CD14-positive monocyte (primary cell): ENCODE results near the gene ACRBP. TPM values are rescaled to one million over a fixed set of nuclear protein-coding genes. Genes with fewer than 3 reads are reported as not detected.
A peak's percentile ranks its signal among the peaks of the same experiment; 100 is the strongest.

Experiments
- DNase-seq, 3 donors: peaks; one replicate each; pipeline ENCODE4 v3.0.0-alpha.2; 2011 to 2022
- H2AFZ ChIP-seq: 2 replicates; pipeline ENCODE4 v1.6.0; 2012; ENCODE audit warnings: mild to moderate bottlenecking, low read depth, low read length, inconsistent platforms; ENCODE audit not compliant: insufficient read depth, poor library complexity, severe bottlenecking
- H3K27ac ChIP-seq, 2 donors: 1 replicate in 1 of 2; 2 replicates in 1 of 2; pipeline ENCODE4 v1.5.1; 2012 to 2013; ENCODE audit warnings: low read length in 2 of 2, control low read depth in 1 of 2, inconsistent platforms in 1 of 2, low read depth in 1 of 2, mild to moderate bottlenecking in 1 of 2
- H3K27me3 ChIP-seq, 2 donors: one replicate each; pipeline versions ENCODE4 v1.6.0 to v1.6.1; 2011 to 2013; ENCODE audit warnings: low read length in 2 of 2; ENCODE audit not compliant: control insufficient read depth in 2 of 2, insufficient read depth in 2 of 2
- H3K36me3 ChIP-seq, 2 donors: replicated peaks in 1 of 2; 1 replicate in 1 of 2; 2 replicates in 1 of 2; pipeline versions ENCODE4 v1.5.1 to v1.6.1; 2012 to 2013; ENCODE audit warnings: low read length in 2 of 2, control low read depth in 1 of 2, inconsistent platforms in 1 of 2, mild to moderate bottlenecking in 1 of 2; ENCODE audit not compliant: insufficient read depth in 2 of 2, control insufficient read depth in 1 of 2
- H3K4me1 ChIP-seq, 2 donors: 1 replicate in 1 of 2; 2 replicates in 1 of 2; pipeline versions ENCODE4 v1.5.1 to v1.6.1; 2012 to 2013; ENCODE audit warnings: low read length in 2 of 2, control low read depth in 1 of 2, inconsistent platforms in 1 of 2, mild to moderate bottlenecking in 1 of 2, moderate library complexity in 1 of 2; ENCODE audit not compliant: insufficient read depth in 2 of 2, control insufficient read depth in 1 of 2
- H3K4me2 ChIP-seq: replicated peaks from 2 replicates; pipeline ENCODE3; 2012; ENCODE audit warnings: low read length, moderate library complexity, mild to moderate bottlenecking; ENCODE audit not compliant: poor library complexity, severe bottlenecking; ENCODE audit errors: extremely low read depth
- H3K4me3 ChIP-seq, 3 experiments: fragments of 200-600 bp in 1 of 3; sonication (generic) in 1 of 3; replicated peaks in 1 of 3; 1 replicate in 2 of 3; 2 replicates in 1 of 3; pipeline ENCODE4 v1.5.1; 2011 to 2013; ENCODE audit warnings: low read length in 3 of 3, mild to moderate bottlenecking in 3 of 3, control low read depth in 2 of 3, low read depth in 2 of 3, inconsistent platforms in 1 of 3, moderate library complexity in 1 of 3
- H3K79me2 ChIP-seq: 2 replicates; pipeline ENCODE4 v1.6.0; 2012; ENCODE audit warnings: mild to moderate bottlenecking, control low read depth, inconsistent platforms, low read length, moderate library complexity; ENCODE audit not compliant: insufficient read depth
- H3K9ac ChIP-seq: 2 replicates; pipeline ENCODE4 v1.6.0; 2017; ENCODE audit warnings: low read length, mild to moderate bottlenecking; ENCODE audit not compliant: insufficient read depth, poor library complexity, severe bottlenecking
- H3K9me3 ChIP-seq, 2 donors: replicated peaks in 1 of 2; 1 replicate in 1 of 2; 2 replicates in 1 of 2; pipeline versions ENCODE4 v1.5.1 to v1.6.1; 2012 to 2013; ENCODE audit warnings: low read length in 2 of 2, control low read depth in 1 of 2; ENCODE audit not compliant: control insufficient read depth in 1 of 2, insufficient read depth in 1 of 2
- H4K20me1 ChIP-seq: 2 replicates; pipeline ENCODE4 v1.6.0; 2012; ENCODE audit warnings: mild to moderate bottlenecking, low read length, control low read depth, moderate library complexity; ENCODE audit not compliant: insufficient read depth
- H3K27ac Mint-ChIP-seq, 7 donors: one replicate each; pipeline ENCODE4 v1.8.0; 2020; ENCODE audit warnings: mild to moderate bottlenecking in 7 of 7, mixed read lengths in 7 of 7, moderate library complexity in 6 of 7, inconsistent platforms in 2 of 7
- H3K27me3 Mint-ChIP-seq, 3 donors: one replicate each; pipeline ENCODE4 v1.8.0; 2021 to 2022; ENCODE audit warnings: low read depth in 3 of 3, mild to moderate bottlenecking in 3 of 3, mixed read lengths in 3 of 3, moderate library complexity in 3 of 3, inconsistent platforms in 1 of 3
- H3K36me3 Mint-ChIP-seq, 2 donors: one replicate each; pipeline ENCODE4 v1.8.0; 2020; ENCODE audit warnings: mixed read lengths in 2 of 2, inconsistent platforms in 1 of 2, mild to moderate bottlenecking in 1 of 2
- H3K4me1 Mint-ChIP-seq: one replicate; pipeline ENCODE4 v1.8.0; 2020; ENCODE audit warnings: mild to moderate bottlenecking, mixed read lengths
- H3K4me3 Mint-ChIP-seq, 2 donors: one replicate each; pipeline ENCODE4 v1.8.0; 2020; ENCODE audit warnings: mild to moderate bottlenecking in 2 of 2, mixed read lengths in 2 of 2, moderate library complexity in 1 of 2
- H3K9me3 Mint-ChIP-seq, 7 donors: one replicate each; pipeline ENCODE4 v1.8.0; 2020 to 2022; ENCODE audit warnings: mixed read lengths in 7 of 7, mild to moderate bottlenecking in 6 of 7, moderate library complexity in 6 of 7, inconsistent platforms in 2 of 7
- WGBS: methylation state at CpG from one replicate; pipeline ENCODE4 v1.1.5; 2013; ENCODE audit warnings: missing lambda C conversion rate; ENCODE audit not compliant: insufficient coverage; 5-methylcytosine and 5-hydroxymethylcytosine counted together
- intact Hi-C, 2 donors: fragments of 100-400 bp; cut with micrococcal nuclease; formaldehyde crosslinking; loops; one replicate each; pipeline versions ENCODE4 v1.15.0 to v1.15.1; 2023
- polyA plus RNA-seq, 3 donors: library from polyadenylated mRNA; depleted of rRNA in 1 of 3; unstranded in 2 of 3; stranded (reverse) in 1 of 3; fragments of 300-500 nt in 2 of 3; fragments of >200 nt in 1 of 3; fragmentation: Illumina TruSeq in 2 of 3; gene quantifications; 1 replicate in 2 of 3; 2 replicates in 1 of 3; pipeline ENCODE4 v1.2.3, GENCODE V29; 2012 to 2021
- TF ChIP-seq, protein P1 (sequence below): fragments of 200-600 bp; IDR thresholded peaks from one replicate; pipeline ENCODE4 v1.8.0; 2022; ENCODE audit warnings: antibody characterized with exemption, mild to moderate bottlenecking

Gene ACRBP
- polyA plus RNA-seq, 3 donors, result 10.2 to 28.3 (median 10.3) TPM

DNA sequence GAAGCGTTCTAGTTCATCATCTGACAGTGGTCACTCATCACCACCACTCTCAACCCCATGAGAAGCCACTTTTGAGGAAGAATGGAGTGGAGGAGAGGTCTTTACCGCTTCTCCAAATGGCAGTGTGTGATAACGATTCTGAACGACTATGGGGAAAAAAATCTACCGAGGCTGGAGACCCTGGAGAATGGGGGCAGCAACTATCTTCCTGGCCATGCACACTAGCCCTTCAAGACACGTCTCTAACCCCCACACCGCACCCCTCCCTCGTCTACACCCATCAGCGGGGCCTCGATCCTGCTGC is 15.3 kb upstream of the ACRBP start:
- Histone ChIP-seq H2AFZ (peak overlapping the region; percentile 92), H3K4me2 (peak overlapping the region; percentile 76), H3K9ac (peak overlapping the region; percentile 75), H4K20me1 (no peaks in the 10 kb centered on the region), H3K4me1 (peaks cover 17 to 37% of the 10 kb centered on the region in 2 donors), H3K9me3 (no peaks in the 10 kb centered on the region), H3K4me3 (peak overlapping the region; percentile 80 to 97 (median 88)), H3K79me2 (peaks cover 37% of the 10 kb centered on the region), H3K27me3 (no peaks in the 10 kb centered on the region), H3K27ac (peak overlapping the region; percentile 34 to 93), H3K36me3 (peaks cover 12 to 30% of the 10 kb centered on the region in 2 donors)
- Mint-ChIP-seq H3K4me3 (peak overlapping the region; percentile 88 to 100), H3K27ac (peak overlapping the region; percentile 89 to 100 (median 98)), H3K27me3 (peaks cover 0 to 1% (median 0%) of the 10 kb centered on the region in 3 donors), H3K4me1 (peaks cover 34% of the 10 kb centered on the region), H3K9me3 (no peaks in the 10 kb centered on the region), H3K36me3 (peaks cover 26 to 39% of the 10 kb centered on the region in 2 donors)
- intact Hi-C loops, result loop anchor here (2.0 to 10.0 kb wide), 3 partner anchors 62 to 188 kb away; partner anchors contain the start of genes COPS7A (in 2 of the 2) and CDCA3 (in 1 of the 2)
- no peak for DNase-seq
- TF ChIP-seq, protein P1, sequence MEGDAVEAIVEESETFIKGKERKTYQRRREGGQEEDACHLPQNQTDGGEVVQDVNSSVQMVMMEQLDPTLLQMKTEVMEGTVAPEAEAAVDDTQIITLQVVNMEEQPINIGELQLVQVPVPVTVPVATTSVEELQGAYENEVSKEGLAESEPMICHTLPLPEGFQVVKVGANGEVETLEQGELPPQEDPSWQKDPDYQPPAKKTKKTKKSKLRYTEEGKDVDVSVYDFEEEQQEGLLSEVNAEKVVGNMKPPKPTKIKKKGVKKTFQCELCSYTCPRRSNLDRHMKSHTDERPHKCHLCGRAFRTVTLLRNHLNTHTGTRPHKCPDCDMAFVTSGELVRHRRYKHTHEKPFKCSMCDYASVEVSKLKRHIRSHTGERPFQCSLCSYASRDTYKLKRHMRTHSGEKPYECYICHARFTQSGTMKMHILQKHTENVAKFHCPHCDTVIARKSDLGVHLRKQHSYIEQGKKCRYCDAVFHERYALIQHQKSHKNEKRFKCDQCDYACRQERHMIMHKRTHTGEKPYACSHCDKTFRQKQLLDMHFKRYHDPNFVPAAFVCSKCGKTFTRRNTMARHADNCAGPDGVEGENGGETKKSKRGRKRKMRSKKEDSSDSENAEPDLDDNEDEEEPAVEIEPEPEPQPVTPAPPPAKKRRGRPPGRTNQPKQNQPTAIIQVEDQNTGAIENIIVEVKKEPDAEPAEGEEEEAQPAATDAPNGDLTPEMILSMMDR, result no peak
- WGBS, result 0% methylated on average over 5 of the region's 10 CpGs

DNA sequence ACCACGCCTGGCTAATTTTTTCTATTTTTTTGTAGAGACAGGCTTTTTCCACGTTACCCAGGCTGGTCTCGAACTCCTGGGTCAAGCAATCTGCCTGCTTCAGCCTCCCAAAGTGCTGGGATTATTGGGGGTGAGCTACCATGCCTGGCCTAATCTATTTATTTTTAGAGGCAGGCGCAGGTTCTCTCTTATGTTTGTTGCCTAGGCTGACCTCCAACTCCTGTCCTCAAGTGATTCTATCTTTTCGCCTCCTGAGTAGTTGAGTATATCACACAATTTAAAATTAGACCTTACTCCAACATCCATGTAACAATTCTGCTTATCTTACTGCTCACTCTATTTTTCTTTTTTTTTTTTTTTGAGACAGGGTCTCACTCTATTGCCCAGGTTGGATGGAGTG is 6.8 kb upstream of the ACRBP start:
- H3K9me3 Mint-ChIP-seq, result no peaks in the 10 kb centered on the region
- WGBS, result 100% methylated on average over 2 of the region's 5 CpGs
- no peaks in the 10 kb centered on the region for H3K4me1 Mint-ChIP-seq
- H3K27ac Mint-ChIP-seq, result no peak overlapping the region
- H3K27ac ChIP-seq, result no peak overlapping the region
- no peak overlapping the region for H3K4me3 Mint-ChIP-seq
- H3K9me3 ChIP-seq, result no peaks in the 10 kb centered on the region
- H2AFZ ChIP-seq, result no peak overlapping the region
- no peaks in the 10 kb centered on the region for H3K27me3 ChIP-seq
- intact Hi-C loops, result loop anchor here in 1 of 2 donors (5.0 kb wide), 1 partner anchor 337 kb away; no protein-coding TSS in a partner anchor
- peaks cover 8% of the 10 kb centered on the region for H3K79me2 ChIP-seq
- no peak overlapping the region for H3K9ac ChIP-seq
- no peak for DNase-seq
- H4K20me1 ChIP-seq, result peaks cover 6% of the 10 kb centered on the region
- H3K4me3 ChIP-seq, result no peak overlapping the region
- peaks cover 68 to 91% of the 10 kb centered on the region in 2 donors for H3K36me3 Mint-ChIP-seq
- H3K4me1 ChIP-seq, result no peaks in the 10 kb centered on the region
- H3K4me2 ChIP-seq, result no peak overlapping the region
- peaks cover 0 to 2% (median 1%) of the 10 kb centered on the region in 3 donors for H3K27me3 Mint-ChIP-seq
- TF ChIP-seq, protein P1, result no peak
- peaks cover 57 to 88% of the 10 kb centered on the region in 2 donors for H3K36me3 ChIP-seq
